HCT116 (cell line): ENCODE results near the gene CALR3. TPM values are rescaled to one million over a fixed set of nuclear protein-coding genes. Genes with fewer than 3 reads are reported as not detected.

Experiments used
- total RNA-seq: library from RNA; stranded (reverse); gene quantifications from one replicate; pipeline ENCODE4 v1.2.1, GENCODE V29; 2021; ENCODE audit not compliant: unreplicated experiment

CALR3 gene
- total RNA-seq, 1 experiment from 2014 or later, result not detected

Other genes starting within 250 kb of the CALR3 start
- gene KLF2, start 171.3 kb downstream of the CALR3 start, total RNA-seq, result 39.4 TPM
- 37.7 TPM for gene EPS15L1, start 24.2 kb downstream of the CALR3 start, total RNA-seq
- 6.8 TPM for gene C19orf44, start 227 bp upstream of the CALR3 start, total RNA-seq
- 65.8 TPM for gene CHERP, start 46.3 kb upstream of the CALR3 start, total RNA-seq
- 49.1 TPM for gene SLC35E1, start 76.2 kb upstream of the CALR3 start, total RNA-seq
- gene MED26, start 132.0 kb upstream of the CALR3 start, total RNA-seq, result 13.3 TPM
- gene SMIM7, start 164.0 kb upstream of the CALR3 start, total RNA-seq, result 66.4 TPM
- gene TMEM38A, start 165.0 kb upstream of the CALR3 start, total RNA-seq, result 9.0 TPM
- 0.22 TPM for gene NWD1, start 223.7 kb upstream of the CALR3 start, total RNA-seq